Peyer's patch (tissue), 4 donors: ENCODE measurements around the gene PRKAA2.

Experiments
- CTCF ChIP-seq, 6 experiments: fragments of 450-650 bp in 4 of 6; fragments of 200-600 bp in 2 of 6; sonication (generic) in 1 of 6; IDR thresholded peaks; one replicate each; pipeline ENCODE4 v1.5.1; 2017 to 2019; ENCODE audit warnings: antibody characterized with exemption in 6 of 6, mild to moderate bottlenecking in 3 of 6, moderate library complexity in 1 of 6
- POLR2A ChIP-seq, 2 donors: fragments of 450-650 bp; IDR thresholded peaks; one replicate each; pipeline ENCODE4 v1.5.1; 2017; ENCODE audit warnings: antibody characterized with exemption in 2 of 2, mild to moderate bottlenecking in 2 of 2, moderate library complexity in 2 of 2

GRCh38 chr1:56728964-56729363, 83.8 kb downstream of the PRKAA2 start:
- TF ChIP-seq CTCF (IDR thresholded peaks at IDR 0.05) (no peak), POLR2A (IDR thresholded peaks at IDR 0.05) (no peak)
